Activated CD8-positive, alpha-beta T cell treated with anti-CD3 and anti-CD28 coated beads, Interleukin-2, amount 10 ng/mL, durations not matched to agents 7 days and 5 days (primary cell): ENCODE measurements around the gene CD244. TPM values are rescaled to one million over a fixed set of nuclear protein-coding genes. Genes with fewer than 3 reads are reported as not detected.
A peak's percentile ranks its signal among the peaks of the same experiment; 100 is the strongest.

Experiments
- ATAC-seq: fragments of 150-1000 bp; cut with Tn5 transposase; one replicate; pipeline ENCODE4 v1.10.0; 2021; ENCODE audit warnings: moderate library complexity
- CTCF ChIA-PET: fragments of 350-600 bp; sonication (Branson Sonifier 250); formaldehyde crosslinking; loops from one replicate; lab custom pipeline; 2021; ENCODE audit warnings: antibody characterized with exemption; lab: Charles Lee
- POLR2A ChIA-PET: fragments of 350-600 bp; sonication (Branson Sonifier 250); formaldehyde crosslinking; loops from one replicate; lab custom pipeline; 2021; ENCODE audit warnings: antibody characterized with exemption; lab: Charles Lee
- DNase-seq: peaks from one replicate; pipeline ENCODE4 v3.0.0-alpha.2; 2020
- H3K27ac Mint-ChIP-seq: one replicate; pipeline ENCODE4 v1.8.0; 2021; ENCODE audit warnings: mild to moderate bottlenecking, mixed read lengths
- H3K27me3 Mint-ChIP-seq: one replicate; pipeline ENCODE4 v1.8.0; 2021; ENCODE audit warnings: low read depth, mixed read lengths
- H3K36me3 Mint-ChIP-seq: one replicate; pipeline ENCODE4 v1.8.0; 2021; ENCODE audit warnings: low read depth, mixed read lengths
- H3K4me1 Mint-ChIP-seq: one replicate; pipeline ENCODE4 v1.8.0; 2021; ENCODE audit warnings: low read depth, mixed read lengths
- H3K4me3 Mint-ChIP-seq: one replicate; pipeline ENCODE4 v1.8.0; 2021; ENCODE audit warnings: mild to moderate bottlenecking, mixed read lengths
- H3K9me3 Mint-ChIP-seq: one replicate; pipeline ENCODE4 v1.8.0; 2022; ENCODE audit warnings: mixed read lengths; ENCODE audit not compliant: insufficient read depth
- total RNA-seq, 2 experiments: library from RNA; stranded (reverse); gene quantifications; one replicate each; pipeline ENCODE4 v1.2.3, GENCODE V29; 2021

CD244 gene
- total RNA-seq, 2 experiments from 2014 or later = 15.0 to 15.5 TPM

- no peak overlapping the region for H3K4me3 Mint-ChIP-seq
- DNase-seq (no peak), ATAC-seq (no peak)
- ChIA-PET POLR2A (no interaction called here), CTCF (interaction anchor here (1.0 to 1.7 kb wide), 3 partner anchors 12 to 108 kb away, joined by 3 to 5 read pairs (median 4); no protein-coding TSS in a partner anchor)
- H3K36me3 Mint-ChIP-seq = peaks cover 46% of the 10 kb centered on the region
- H3K4me1 Mint-ChIP-seq = peaks cover 40% of the 10 kb centered on the region
- H3K9me3 Mint-ChIP-seq = peaks cover 10% of the 10 kb centered on the region
- H3K27ac Mint-ChIP-seq = no peak overlapping the region
- no peaks in the 10 kb centered on the region for H3K27me3 Mint-ChIP-seq
These were observed 16.4 kb downstream of the CD244 start for GRCh38 chr1:160846281-160846680.

- Mint-ChIP-seq H3K4me1 (peaks cover 37% of the 10 kb centered on the region), H3K9me3 (peaks cover 10% of the 10 kb centered on the region), H3K4me3 (no peak overlapping the region), H3K27me3 (no peaks in the 10 kb centered on the region), H3K36me3 (peaks cover 48% of the 10 kb centered on the region), H3K27ac (no peak overlapping the region)
- ChIA-PET POLR2A (interaction anchor here (1.4 to 1.5 kb wide), 3 partner anchors 11 to 107 kb away, joined by 3 to 5 read pairs (median 4); partner anchors contain the start of gene CD244), CTCF (interaction anchor here (0.7 to 2.0 kb wide), 4 partner anchors 9 to 107 kb away, joined by 3 to 7 read pairs (median 4); no protein-coding TSS in a partner anchor)
- ATAC-seq (no peak), DNase-seq (no peak)
These were observed 18.0 kb downstream of the CD244 start for GRCh38 chr1:160844447-160845232.

GRCh38 chr1:160841079-160841478 lies 21.6 kb downstream of the CD244 start:
- CTCF ChIA-PET = interaction anchor here (0.9 to 8.0 kb wide), 9 partner anchors 9 to 149 kb away, joined by 3 to 189 read pairs (median 5); partner anchors contain the start of genes CD244 and ITLN1
- Mint-ChIP-seq H3K27me3 (no peaks in the 10 kb centered on the region), H3K9me3 (peaks cover 7% of the 10 kb centered on the region), H3K4me3 (no peak overlapping the region), H3K36me3 (peaks cover 39% of the 10 kb centered on the region), H3K27ac (no peak overlapping the region), H3K4me1 (peaks cover 66% of the 10 kb centered on the region)
- DNase-seq (no peak), ATAC-seq (no peak)
- POLR2A ChIA-PET = interaction anchor here (0.7 kb wide), 1 partner anchor 11 kb away, joined by 3 read pairs; no protein-coding TSS in a partner anchor

- Mint-ChIP-seq H3K4me3 (no peak overlapping the region), H3K4me1 (peaks cover 74% of the 10 kb centered on the region), H3K9me3 (peaks cover under 1% of the 10 kb centered on the region), H3K36me3 (peaks cover 39% of the 10 kb centered on the region), H3K27me3 (no peaks in the 10 kb centered on the region), H3K27ac (no peak overlapping the region)
- DNase-seq = no peak
- no peak for ATAC-seq
- CTCF ChIA-PET = interaction anchor here (1.5 to 8.0 kb wide), 7 partner anchors 16 to 150 kb away, joined by 3 to 323 read pairs (median 86); partner anchors contain the start of genes CD244, ITLN1 and ITLN2
- POLR2A ChIA-PET = interaction anchor here (0.6 kb wide), 1 partner anchor 101 kb away, joined by 3 read pairs; no protein-coding TSS in a partner anchor
These were observed 22.9 kb downstream of the CD244 start for GRCh38 chr1:160839746-160840145.

GRCh38 chr1:160838888-160839287 lies 23.8 kb downstream of the CD244 start:
- ChIA-PET POLR2A (interaction anchor here (1.0 to 3.8 kb wide), 6 partner anchors 11 to 100 kb away, joined by 3 to 22 read pairs (median 7); partner anchors contain the start of genes CD244 and SLAMF7), CTCF (interaction anchor here (1.0 to 8.0 kb wide), 13 partner anchors 9 to 158 kb away, joined by 3 to 323 read pairs (median 75); partner anchors contain the start of genes CD244, ITLN1, ITLN2 and LY9)
- DNase-seq = peak; percentile 66
- peaks cover 32% of the 10 kb centered on the region for H3K36me3 Mint-ChIP-seq
- H3K4me3 Mint-ChIP-seq = peak overlapping the region; percentile 73
- H3K27me3 Mint-ChIP-seq = no peaks in the 10 kb centered on the region
- H3K27ac Mint-ChIP-seq = peak overlapping the region; percentile 97
- no peaks in the 10 kb centered on the region for H3K9me3 Mint-ChIP-seq
- no peak for ATAC-seq
- peaks cover 75% of the 10 kb centered on the region for H3K4me1 Mint-ChIP-seq

- ChIA-PET CTCF (interaction anchor here (0.7 to 8.0 kb wide), 44 partner anchors 10 to 260 kb away, joined by 3 to 323 read pairs (median 5); partner anchors contain the start of genes CD244, ITLN1, ITLN2 and KLHDC9), POLR2A (interaction anchor here (0.6 to 3.8 kb wide), 23 partner anchors 8 to 345 kb away, joined by 3 to 22 read pairs (median 5); partner anchors contain the start of genes CD244 and SLAMF7)
- H3K4me3 Mint-ChIP-seq = peak overlapping the region; percentile 73
- H3K27me3 Mint-ChIP-seq = no peaks in the 10 kb centered on the region
- ATAC-seq (peak; percentile 93), DNase-seq (peak; percentile 96)
- H3K27ac Mint-ChIP-seq = peak overlapping the region; percentile 97
- H3K4me1 Mint-ChIP-seq = peaks cover 77% of the 10 kb centered on the region
- H3K9me3 Mint-ChIP-seq = no peaks in the 10 kb centered on the region
- peaks cover 31% of the 10 kb centered on the region for H3K36me3 Mint-ChIP-seq
These were observed 25.0 kb downstream of the CD244 start for GRCh38 chr1:160837558-160838205.

GRCh38 chr1:160836981-160837557 lies 25.6 kb downstream of the CD244 start:
- H3K9me3 Mint-ChIP-seq = no peaks in the 10 kb centered on the region
- H3K27ac Mint-ChIP-seq = peak overlapping the region; percentile 97
- no peak for DNase-seq
- H3K4me3 Mint-ChIP-seq = peak overlapping the region; percentile 44
- CTCF ChIA-PET = interaction anchor here (0.7 to 8.0 kb wide), 50 partner anchors 10 to 280 kb away, joined by 3 to 323 read pairs (median 4); partner anchors contain the start of genes CD244, ITLN1, ITLN2 and KLHDC9
- peak; percentile 3 for ATAC-seq
- H3K4me1 Mint-ChIP-seq = peaks cover 73% of the 10 kb centered on the region
- peaks cover 32% of the 10 kb centered on the region for H3K36me3 Mint-ChIP-seq
- POLR2A ChIA-PET = interaction anchor here (0.6 to 3.8 kb wide), 23 partner anchors 9 to 345 kb away, joined by 3 to 22 read pairs (median 5); partner anchors contain the start of genes CD244 and SLAMF7
- no peaks in the 10 kb centered on the region for H3K27me3 Mint-ChIP-seq

GRCh38 chr1:160836561-160836960 lies 26.1 kb downstream of the CD244 start:
- peak overlapping the region; percentile 92 for H3K27ac Mint-ChIP-seq
- H3K36me3 Mint-ChIP-seq = peaks cover 31% of the 10 kb centered on the region
- ATAC-seq (no peak), DNase-seq (no peak)
- peaks cover 71% of the 10 kb centered on the region for H3K4me1 Mint-ChIP-seq
- POLR2A ChIA-PET = interaction anchor here (1.1 to 3.8 kb wide), 11 partner anchors 19 to 232 kb away, joined by 3 to 22 read pairs (median 5); partner anchors contain the start of genes CD244 and SLAMF7
- CTCF ChIA-PET = interaction anchor here (0.9 to 8.0 kb wide), 43 partner anchors 9 to 281 kb away, joined by 3 to 323 read pairs (median 5); partner anchors contain the start of genes CD244, ITLN1, ITLN2 and KLHDC9
- H3K9me3 Mint-ChIP-seq = no peaks in the 10 kb centered on the region
- no peaks in the 10 kb centered on the region for H3K27me3 Mint-ChIP-seq
- peak overlapping the region; percentile 44 for H3K4me3 Mint-ChIP-seq

GRCh38 chr1:160835751-160836150 lies 26.9 kb downstream of the CD244 start:
- Mint-ChIP-seq H3K9me3 (no peaks in the 10 kb centered on the region), H3K27ac (peak overlapping the region; percentile 92), H3K4me3 (peak overlapping the region; percentile 44), H3K27me3 (no peaks in the 10 kb centered on the region), H3K36me3 (peaks cover 33% of the 10 kb centered on the region), H3K4me1 (peaks cover 70% of the 10 kb centered on the region)
- ChIA-PET CTCF (interaction anchor here (0.6 to 8.0 kb wide), 40 partner anchors 8 to 281 kb away, joined by 3 to 323 read pairs (median 4); partner anchors contain the start of genes CD244, CD48, ITLN1 and ITLN2), POLR2A (interaction anchor here (0.9 to 3.8 kb wide), 4 partner anchors 20 to 128 kb away, joined by 3 to 22 read pairs (median 14); partner anchors contain the start of gene CD244)
- no peak for DNase-seq
- ATAC-seq = no peak

- POLR2A ChIA-PET = interaction anchor here (0.9 to 3.8 kb wide), 4 partner anchors 21 to 127 kb away, joined by 3 to 22 read pairs (median 7); partner anchors contain the start of gene ITLN2
These were observed 27.6 kb downstream of the CD244 start for GRCh38 chr1:160834945-160835565.

More at GRCh38 chr1:160834945-160835565, 27.6 kb downstream of the CD244 start:
- peak; percentile 70 for DNase-seq
- Mint-ChIP-seq H3K36me3 (peaks cover 38% of the 10 kb centered on the region), H3K9me3 (no peaks in the 10 kb centered on the region), H3K4me1 (peaks cover 76% of the 10 kb centered on the region), H3K27ac (peak overlapping the region; percentile 76), H3K27me3 (no peaks in the 10 kb centered on the region), H3K4me3 (no peak overlapping the region)
- CTCF ChIA-PET = interaction anchor here (0.6 to 8.0 kb wide), 45 partner anchors 9 to 262 kb away, joined by 3 to 323 read pairs (median 4); partner anchors contain the start of genes CD244, CD48, ITLN1 and ITLN2
- no peak for ATAC-seq
